Measurements from ENCODE around the gene PLXDC2.
"Not testable (repeated sequence)": the region's sequence is repeated elsewhere in the genome, so short reads cannot be mapped to it uniquely, and the experiment has no call there.

Gene PLXDC2

DNA sequence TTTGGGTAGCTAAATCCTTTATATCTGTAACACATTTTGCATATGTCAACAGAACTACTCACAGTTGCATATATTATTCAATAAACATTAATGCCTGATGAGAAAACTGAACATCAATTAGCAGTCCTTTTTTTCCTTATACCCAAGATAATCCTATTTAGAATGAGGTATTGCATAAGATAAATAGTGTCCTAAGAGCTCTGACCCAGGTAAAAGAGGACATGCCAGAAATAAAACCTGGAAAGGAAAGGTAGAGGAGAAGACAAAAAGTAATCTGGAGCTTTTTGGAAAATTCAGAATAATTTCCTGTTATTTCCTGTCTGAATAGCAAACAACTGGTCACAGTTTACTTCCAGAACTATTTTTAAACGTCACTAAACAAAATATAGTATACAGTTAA lies 204.4 kb downstream of the PLXDC2 start:
- no peaks in the 10 kb centered on the region for H3K36me3 ChIP-seq (replicated peaks)
- no peak overlapping the region for H3K4me3 ChIP-seq (ENCODE audit: low read depth, low read length)
- in situ Hi-C loops (cut with HindIII; ENCODE audit: low pct_ligation_motif_present, low sequenced_read_pairs): no loop called here
- TF ChIP-seq, protein P1, sequence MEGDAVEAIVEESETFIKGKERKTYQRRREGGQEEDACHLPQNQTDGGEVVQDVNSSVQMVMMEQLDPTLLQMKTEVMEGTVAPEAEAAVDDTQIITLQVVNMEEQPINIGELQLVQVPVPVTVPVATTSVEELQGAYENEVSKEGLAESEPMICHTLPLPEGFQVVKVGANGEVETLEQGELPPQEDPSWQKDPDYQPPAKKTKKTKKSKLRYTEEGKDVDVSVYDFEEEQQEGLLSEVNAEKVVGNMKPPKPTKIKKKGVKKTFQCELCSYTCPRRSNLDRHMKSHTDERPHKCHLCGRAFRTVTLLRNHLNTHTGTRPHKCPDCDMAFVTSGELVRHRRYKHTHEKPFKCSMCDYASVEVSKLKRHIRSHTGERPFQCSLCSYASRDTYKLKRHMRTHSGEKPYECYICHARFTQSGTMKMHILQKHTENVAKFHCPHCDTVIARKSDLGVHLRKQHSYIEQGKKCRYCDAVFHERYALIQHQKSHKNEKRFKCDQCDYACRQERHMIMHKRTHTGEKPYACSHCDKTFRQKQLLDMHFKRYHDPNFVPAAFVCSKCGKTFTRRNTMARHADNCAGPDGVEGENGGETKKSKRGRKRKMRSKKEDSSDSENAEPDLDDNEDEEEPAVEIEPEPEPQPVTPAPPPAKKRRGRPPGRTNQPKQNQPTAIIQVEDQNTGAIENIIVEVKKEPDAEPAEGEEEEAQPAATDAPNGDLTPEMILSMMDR (IDR thresholded peaks at IDR 0.05; ENCODE audit: low read depth, low read length, missing control alignments): no peak
- DNase-seq: no peak
- H3K27me3 ChIP-seq (replicated peaks): no peaks in the 10 kb centered on the region
- H3K27ac ChIP-seq: no peak overlapping the region

DNA sequence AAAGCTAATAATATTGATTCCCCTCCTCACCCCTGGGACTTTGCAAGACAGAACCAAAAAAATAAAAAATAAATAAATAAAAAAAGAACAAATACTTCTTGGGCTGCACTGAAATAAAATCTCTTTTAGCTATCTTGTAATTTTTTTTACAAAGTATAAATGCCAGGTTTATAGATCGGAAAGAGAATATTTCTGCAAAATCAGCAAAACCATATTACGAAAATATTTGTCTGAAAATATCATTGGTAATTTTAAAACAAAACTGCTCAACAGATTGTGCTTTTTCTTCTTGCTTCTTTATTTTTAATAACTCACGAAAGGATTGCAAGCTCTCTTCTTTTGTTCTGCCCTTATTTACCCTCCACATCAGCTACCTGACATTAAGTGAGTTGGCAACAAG lies 213.3 kb downstream of the PLXDC2 start:
- TF ChIP-seq, protein P1 (IDR thresholded peaks at IDR 0.05; ENCODE audit: low read depth, low read length, missing control alignments): no peak
- no peak for DNase-seq
- no peak overlapping the region for H3K4me3 ChIP-seq (ENCODE audit: low read depth, low read length)
- no peaks in the 10 kb centered on the region for H3K36me3 ChIP-seq (replicated peaks)
- H3K27me3 ChIP-seq (replicated peaks): no peaks in the 10 kb centered on the region
- in situ Hi-C loops (cut with HindIII; ENCODE audit: low pct_ligation_motif_present, low sequenced_read_pairs): no loop called here
- no peak overlapping the region for H3K27ac ChIP-seq

DNA sequence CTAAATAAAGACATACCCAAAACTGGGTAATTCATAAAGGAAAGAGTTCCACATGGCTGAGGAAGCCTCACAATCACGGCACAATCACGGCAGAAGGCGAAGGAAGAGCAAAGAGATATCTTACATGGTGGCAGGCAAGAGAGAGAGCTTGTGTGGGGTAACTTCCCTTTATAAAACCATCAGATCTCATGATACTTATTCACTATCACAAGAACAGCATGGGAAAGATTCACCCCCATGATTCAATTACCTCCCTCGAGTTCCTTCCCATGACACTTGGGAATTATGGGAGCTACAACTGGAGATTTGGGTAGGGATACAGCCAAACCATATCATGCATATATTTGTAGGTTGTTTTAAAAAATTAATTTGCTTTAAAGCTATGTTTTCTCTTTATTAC lies 217.2 kb downstream of the PLXDC2 start:
- no peak overlapping the region for H3K27ac ChIP-seq
- H3K36me3 ChIP-seq (replicated peaks): no peaks in the 10 kb centered on the region
- DNase-seq: no peak
- no peak overlapping the region for H3K4me3 ChIP-seq (ENCODE audit: low read depth, low read length)
- in situ Hi-C loops (cut with HindIII; ENCODE audit: low pct_ligation_motif_present, low sequenced_read_pairs): no loop called here
- TF ChIP-seq, protein P1 (IDR thresholded peaks at IDR 0.05; ENCODE audit: low read depth, low read length, missing control alignments): no peak
- no peaks in the 10 kb centered on the region for H3K27me3 ChIP-seq (replicated peaks)

DNA sequence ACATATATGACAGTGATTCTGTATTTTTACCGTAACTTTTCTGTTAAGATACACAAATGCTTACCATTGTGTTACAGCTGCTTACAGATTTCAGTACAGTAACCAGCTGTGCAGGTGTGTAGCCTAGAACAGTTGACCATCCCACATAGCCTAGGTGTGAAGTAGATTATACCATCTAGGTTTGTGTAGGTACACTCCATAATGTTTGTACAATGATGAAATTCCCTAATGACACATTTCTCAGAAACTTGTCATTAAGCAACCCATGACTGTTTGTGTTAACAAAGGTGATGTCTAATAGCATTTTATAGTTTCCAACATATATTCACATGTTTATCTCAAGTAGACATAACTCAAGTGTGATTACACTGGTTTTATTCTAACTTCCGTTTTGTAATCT lies 218.5 kb downstream of the PLXDC2 start:
- TF ChIP-seq, protein P1 (IDR thresholded peaks at IDR 0.05; ENCODE audit: low read depth, low read length, missing control alignments): no peak
- DNase-seq: no peak
- Histone ChIP-seq H3K27ac (no peak overlapping the region), H3K4me3 (ENCODE audit: low read depth, low read length) (no peak overlapping the region), H3K36me3 (replicated peaks) (no peaks in the 10 kb centered on the region), H3K27me3 (replicated peaks) (no peaks in the 10 kb centered on the region)
- in situ Hi-C loops (cut with HindIII; ENCODE audit: low pct_ligation_motif_present, low sequenced_read_pairs): no loop called here

DNA sequence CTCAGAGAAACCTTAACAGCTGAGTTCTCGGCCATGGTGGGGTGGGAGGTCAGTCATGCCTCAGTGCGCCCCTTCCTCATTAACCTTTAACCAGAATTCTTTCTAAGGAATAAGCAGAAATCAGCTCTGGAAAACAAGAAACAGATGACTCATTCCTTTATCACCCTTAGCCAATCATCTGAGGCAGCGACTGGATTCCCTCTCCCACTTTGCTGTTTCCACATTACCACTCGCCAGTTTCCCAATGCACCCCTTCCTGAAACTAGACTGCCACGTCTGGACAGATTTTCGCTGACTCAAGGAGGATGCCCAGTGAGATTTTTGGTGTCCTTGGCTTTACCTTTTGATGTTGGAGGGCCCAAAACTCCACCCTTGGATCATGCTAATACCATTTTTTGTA lies 223.8 kb downstream of the PLXDC2 start:
- DNase-seq: no peak
- Histone ChIP-seq H3K27ac (no peak overlapping the region), H3K27me3 (replicated peaks) (no peaks in the 10 kb centered on the region), H3K4me3 (ENCODE audit: low read depth, low read length) (no peak overlapping the region), H3K36me3 (replicated peaks) (no peaks in the 10 kb centered on the region)
- TF ChIP-seq, protein P1 (IDR thresholded peaks at IDR 0.05; ENCODE audit: low read depth, low read length, missing control alignments): no peak
- in situ Hi-C loops (cut with HindIII; ENCODE audit: low pct_ligation_motif_present, low sequenced_read_pairs): no loop called here

DNA sequence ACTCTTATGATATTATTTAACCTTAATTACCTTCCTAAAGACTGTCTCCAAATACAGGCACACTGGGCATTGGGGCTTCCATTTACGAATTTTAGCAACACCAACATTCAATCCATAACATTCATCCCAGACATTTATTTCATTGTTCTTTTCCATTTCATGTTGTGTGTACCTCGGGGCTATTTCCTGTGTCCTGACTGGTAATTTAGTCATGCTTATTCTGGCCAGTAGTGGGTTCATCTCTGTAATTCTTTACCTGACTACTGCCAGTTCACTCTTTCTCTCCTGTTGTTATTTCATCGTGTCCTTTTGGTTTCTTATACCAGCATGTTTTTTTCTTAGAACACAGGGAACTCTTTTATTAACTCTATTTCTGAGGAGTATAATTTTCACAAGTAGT lies 225.7 kb downstream of the PLXDC2 start:
- Histone ChIP-seq H3K27me3 (replicated peaks) (no peaks in the 10 kb centered on the region), H3K4me3 (ENCODE audit: low read depth, low read length) (no peak overlapping the region), H3K36me3 (replicated peaks) (no peaks in the 10 kb centered on the region), H3K27ac (no peak overlapping the region)
- no peak for DNase-seq
- TF ChIP-seq, protein P1 (IDR thresholded peaks at IDR 0.05; ENCODE audit: low read depth, low read length, missing control alignments): no peak
- in situ Hi-C loops (cut with HindIII; ENCODE audit: low pct_ligation_motif_present, low sequenced_read_pairs): no loop called here

DNA sequence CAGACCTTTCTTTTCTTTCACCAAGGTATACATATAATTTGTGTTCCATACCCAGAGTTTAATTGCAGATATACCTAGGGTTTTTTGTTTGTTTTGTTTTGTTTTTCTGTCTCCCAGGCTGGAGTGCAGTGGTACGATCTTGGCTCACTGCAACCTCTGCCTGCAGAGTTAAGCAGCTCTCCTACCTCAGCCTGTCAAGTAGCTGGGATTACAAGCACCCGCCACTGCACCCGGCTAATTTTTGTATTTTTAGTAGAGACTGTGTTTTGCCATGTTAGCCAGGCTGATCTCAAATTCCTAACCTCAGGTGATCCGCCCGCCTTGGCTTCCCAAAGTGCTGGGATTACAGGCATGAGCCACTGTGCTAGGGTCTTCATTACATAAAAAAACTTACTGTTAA lies 228.9 kb downstream of the PLXDC2 start:
- H3K4me3 ChIP-seq (ENCODE audit: low read depth, low read length); DNase-seq; H3K27me3 ChIP-seq (replicated peaks); in situ Hi-C loops (cut with HindIII; ENCODE audit: low pct_ligation_motif_present, low sequenced_read_pairs); H3K36me3 ChIP-seq (replicated peaks); H3K27ac ChIP-seq: not testable (repeated sequence)
